ENCODE results near the gene FABP7.

GRCh38 chr6:122829456-122829855 lies 49.9 kb downstream of the FABP7 start:
- TF ChIP-seq POLR2AphosphoS5 (IDR thresholded peaks at IDR 0.05) (no peak), CTCF (IDR thresholded peaks at IDR 0.05) (no peak)
